ENCODE results near the gene NELL1. TPM values are rescaled to one million over a fixed set of nuclear protein-coding genes. Genes with fewer than 3 reads are reported as not detected.
"Not testable (repeated sequence)": the region's sequence is repeated elsewhere in the genome, so short reads cannot be mapped to it uniquely, and the experiment has no call there.

NELL1 gene
- total RNA-seq, 2 donors from 2014 or later = 1.8 to 10.3 TPM

DNA sequence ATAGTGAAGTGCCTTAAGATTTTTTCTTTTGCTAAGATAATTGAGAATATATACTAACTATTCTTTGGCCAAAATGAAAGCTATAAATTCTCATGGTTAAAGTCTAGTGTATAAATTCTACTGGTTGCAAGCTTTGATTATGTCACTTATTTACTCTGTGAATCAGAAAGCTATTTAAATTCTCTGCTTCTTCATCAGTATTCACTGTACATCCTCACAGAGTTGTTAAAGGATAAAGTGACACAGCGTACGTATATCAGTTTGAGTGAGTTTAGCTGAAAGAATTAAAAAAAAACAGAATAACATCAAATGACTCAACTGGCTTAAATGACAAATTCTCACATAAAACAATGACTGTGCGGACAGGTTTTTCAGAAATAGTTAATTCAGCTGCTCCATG is 453.1 kb downstream of the NELL1 start:
- intact Hi-C loops (cut with DNase I) = no loop called here
- no peak for DNase-seq (ENCODE audit: low spot score)
- Histone ChIP-seq H3K36me3 (no peaks in the 10 kb centered on the region), H3K4me3 (no peak overlapping the region), H3K27ac (no peak overlapping the region), H3K27me3 (replicated peaks; ENCODE audit: insufficient read depth) (no peaks in the 10 kb centered on the region), H3K9me3 (no peaks in the 10 kb centered on the region), H3K4me1 (replicated peaks) (no peaks in the 10 kb centered on the region)
- 74% methylated on average over 3 of the region's 3 CpGs for WGBS
- TF ChIP-seq POLR2AphosphoS5 (IDR thresholded peaks at IDR 0.05) (no peak), POLR2A (IDR thresholded peaks at IDR 0.05) (no peak)
- TF ChIP-seq, protein P1, sequence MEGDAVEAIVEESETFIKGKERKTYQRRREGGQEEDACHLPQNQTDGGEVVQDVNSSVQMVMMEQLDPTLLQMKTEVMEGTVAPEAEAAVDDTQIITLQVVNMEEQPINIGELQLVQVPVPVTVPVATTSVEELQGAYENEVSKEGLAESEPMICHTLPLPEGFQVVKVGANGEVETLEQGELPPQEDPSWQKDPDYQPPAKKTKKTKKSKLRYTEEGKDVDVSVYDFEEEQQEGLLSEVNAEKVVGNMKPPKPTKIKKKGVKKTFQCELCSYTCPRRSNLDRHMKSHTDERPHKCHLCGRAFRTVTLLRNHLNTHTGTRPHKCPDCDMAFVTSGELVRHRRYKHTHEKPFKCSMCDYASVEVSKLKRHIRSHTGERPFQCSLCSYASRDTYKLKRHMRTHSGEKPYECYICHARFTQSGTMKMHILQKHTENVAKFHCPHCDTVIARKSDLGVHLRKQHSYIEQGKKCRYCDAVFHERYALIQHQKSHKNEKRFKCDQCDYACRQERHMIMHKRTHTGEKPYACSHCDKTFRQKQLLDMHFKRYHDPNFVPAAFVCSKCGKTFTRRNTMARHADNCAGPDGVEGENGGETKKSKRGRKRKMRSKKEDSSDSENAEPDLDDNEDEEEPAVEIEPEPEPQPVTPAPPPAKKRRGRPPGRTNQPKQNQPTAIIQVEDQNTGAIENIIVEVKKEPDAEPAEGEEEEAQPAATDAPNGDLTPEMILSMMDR (IDR thresholded peaks at IDR 0.05) = no peak

DNA sequence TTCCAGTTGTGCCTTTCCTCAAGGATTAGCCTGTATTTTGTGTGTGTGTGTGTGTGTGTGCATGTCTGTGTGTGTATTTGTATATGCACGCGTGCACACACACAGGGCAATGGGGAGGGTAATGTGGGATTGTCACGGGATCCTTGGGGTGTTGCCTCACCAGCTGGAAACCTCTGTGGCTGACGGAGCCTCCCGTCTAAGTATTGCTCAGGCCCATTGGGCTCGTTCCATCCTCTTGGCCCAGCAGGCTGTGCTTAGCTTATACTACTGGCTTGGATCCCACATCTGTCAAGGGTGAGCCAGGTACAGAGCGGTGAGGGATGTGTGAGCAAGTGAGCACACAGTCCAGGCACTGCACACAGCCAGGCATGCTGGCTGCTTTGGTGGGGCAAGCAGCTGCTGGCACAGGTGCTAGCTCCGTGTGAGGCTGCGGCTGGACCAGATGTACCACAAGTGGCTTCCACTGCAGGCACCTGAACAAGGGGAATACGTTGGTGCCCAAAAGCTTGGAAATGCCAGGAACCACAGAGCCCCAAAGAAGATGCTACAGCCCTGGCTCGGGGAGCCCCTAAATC is 462.8 kb downstream of the NELL1 start:
- Histone ChIP-seq H3K4me1 (replicated peaks) (no peaks in the 10 kb centered on the region), H3K9me3 (no peaks in the 10 kb centered on the region), H3K27ac (no peak overlapping the region), H3K36me3 (no peaks in the 10 kb centered on the region), H3K4me3 (no peak overlapping the region), H3K27me3 (replicated peaks; ENCODE audit: insufficient read depth) (no peaks in the 10 kb centered on the region)
- 96% methylated on average over 11 of the region's 11 CpGs for WGBS
- TF ChIP-seq POLR2A (IDR thresholded peaks at IDR 0.05) (no peak), POLR2AphosphoS5 (IDR thresholded peaks at IDR 0.05) (no peak)
- TF ChIP-seq, protein P1 (IDR thresholded peaks at IDR 0.05) = no peak
- intact Hi-C loops (cut with DNase I) = no loop called here
- no peak for DNase-seq (ENCODE audit: low spot score)

DNA sequence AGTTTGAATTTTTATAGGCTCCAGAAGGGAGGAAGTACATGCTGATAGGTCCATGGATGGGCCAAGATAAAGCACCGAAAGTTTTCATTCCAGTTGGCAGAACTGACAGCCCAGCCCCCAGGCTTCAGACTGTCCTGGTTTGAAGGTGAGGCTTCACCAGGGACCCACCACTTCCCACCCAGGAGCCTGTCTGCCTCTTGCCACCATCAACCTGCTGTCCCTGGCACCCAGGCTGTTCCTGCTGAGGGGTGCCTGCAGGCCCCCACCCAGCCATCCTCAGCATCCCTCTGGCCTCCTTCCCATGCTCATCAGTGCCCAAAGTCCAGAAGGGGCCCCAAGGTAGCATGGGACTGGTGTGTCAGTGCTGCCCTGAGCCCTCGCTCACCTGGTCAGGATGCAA is 463.9 kb downstream of the NELL1 start:
- TF ChIP-seq POLR2A (IDR thresholded peaks at IDR 0.05) (no peak), POLR2AphosphoS5 (IDR thresholded peaks at IDR 0.05) (no peak)
- TF ChIP-seq, protein P1 (IDR thresholded peaks at IDR 0.05) = no peak
- Histone ChIP-seq H3K27ac (no peak overlapping the region), H3K4me1 (replicated peaks) (no peaks in the 10 kb centered on the region), H3K4me3 (no peak overlapping the region), H3K36me3 (no peaks in the 10 kb centered on the region), H3K27me3 (replicated peaks; ENCODE audit: insufficient read depth) (no peaks in the 10 kb centered on the region), H3K9me3 (no peaks in the 10 kb centered on the region)
- DNase-seq (ENCODE audit: low spot score) = no peak
- intact Hi-C loops (cut with DNase I) = no loop called here
- 96% methylated on average over 2 of the region's 2 CpGs for WGBS

DNA sequence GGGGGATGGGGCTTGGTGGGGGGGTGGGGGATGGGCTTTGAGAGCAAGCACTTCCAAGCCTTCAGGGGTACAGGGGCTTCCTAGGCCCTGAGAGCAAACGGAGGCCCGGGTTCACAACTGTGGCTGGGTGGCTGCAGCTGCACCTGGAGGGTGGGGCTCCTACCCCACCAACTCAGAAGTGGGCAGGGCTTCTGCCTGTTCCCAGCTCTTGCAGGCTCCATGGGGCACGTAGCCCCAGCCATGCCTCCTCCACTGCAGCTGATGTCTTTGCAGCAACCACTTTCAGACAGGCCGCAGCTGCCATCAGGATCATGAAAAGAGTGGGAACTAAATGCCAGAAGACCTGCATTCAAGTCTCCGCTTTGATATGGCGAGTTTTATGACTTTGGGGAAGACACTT is 464.3 kb downstream of the NELL1 start:
- WGBS = 94% methylated on average over 5 of the region's 6 CpGs
- no peak for DNase-seq (ENCODE audit: low spot score)
- intact Hi-C loops (cut with DNase I) = no loop called here
- no peak overlapping the region for H3K27ac ChIP-seq
- H3K9me3 ChIP-seq = no peaks in the 10 kb centered on the region
- no peak overlapping the region for H3K4me3 ChIP-seq
- no peaks in the 10 kb centered on the region for H3K27me3 ChIP-seq (replicated peaks; ENCODE audit: insufficient read depth)
- no peak for TF ChIP-seq POLR2A (IDR thresholded peaks at IDR 0.05)
- no peak for TF ChIP-seq POLR2AphosphoS5 (IDR thresholded peaks at IDR 0.05)
- TF ChIP-seq, protein P1 (IDR thresholded peaks at IDR 0.05) = no peak
- no peaks in the 10 kb centered on the region for H3K4me1 ChIP-seq (replicated peaks)
- H3K36me3 ChIP-seq = no peaks in the 10 kb centered on the region

DNA sequence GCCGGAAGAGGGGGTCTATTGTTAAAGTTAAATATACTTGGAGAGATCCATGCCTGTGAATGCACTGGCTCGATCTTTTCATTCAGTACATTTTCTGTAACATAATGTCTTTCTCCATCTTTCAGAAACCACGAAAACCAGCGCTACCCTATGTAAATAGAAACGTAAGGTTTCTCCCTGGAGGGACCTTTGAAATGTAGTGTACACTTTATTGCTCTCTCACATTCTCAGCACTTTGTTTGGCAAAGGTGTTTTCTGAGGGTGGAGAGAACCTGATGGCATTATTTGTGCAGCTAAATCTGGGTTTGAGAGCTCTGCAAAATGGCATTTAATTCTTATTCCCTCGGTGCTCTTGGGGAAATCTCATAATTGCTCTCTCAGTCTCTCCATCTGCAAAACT is 468.4 kb downstream of the NELL1 start:
- no peak for DNase-seq (ENCODE audit: low spot score)
- TF ChIP-seq POLR2AphosphoS5 (IDR thresholded peaks at IDR 0.05) (no peak), POLR2A (IDR thresholded peaks at IDR 0.05) (no peak)
- TF ChIP-seq, protein P1 (IDR thresholded peaks at IDR 0.05) = no peak
- Histone ChIP-seq H3K36me3 (no peaks in the 10 kb centered on the region), H3K4me1 (replicated peaks) (no peaks in the 10 kb centered on the region), H3K4me3 (no peak overlapping the region), H3K9me3 (no peaks in the 10 kb centered on the region), H3K27me3 (replicated peaks; ENCODE audit: insufficient read depth) (no peaks in the 10 kb centered on the region), H3K27ac (no peak overlapping the region)
- 38% methylated on average over 6 of the region's 6 CpGs for WGBS
- intact Hi-C loops (cut with DNase I) = no loop called here

DNA sequence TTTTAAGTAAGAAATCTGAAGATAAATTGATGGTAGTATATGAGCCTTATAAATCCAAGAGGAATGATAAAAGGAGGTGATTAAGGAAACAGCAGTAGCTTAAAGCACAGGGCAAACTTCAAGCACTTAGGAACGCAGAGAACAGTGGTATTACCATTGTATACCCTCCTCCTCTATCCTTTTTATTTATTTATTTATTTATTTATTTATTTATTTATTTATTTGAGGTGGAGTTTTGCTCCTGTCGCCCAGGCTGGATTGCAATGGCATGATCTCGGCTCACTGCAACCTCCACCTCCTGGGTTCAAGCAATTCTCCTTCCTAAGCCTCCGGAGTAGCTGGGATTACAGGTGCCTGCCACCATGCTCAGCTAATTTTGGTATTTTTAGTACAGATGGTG is 472.2 kb downstream of the NELL1 start:
- H3K4me3 ChIP-seq; H3K36me3 ChIP-seq; H3K4me1 ChIP-seq (replicated peaks); H3K27ac ChIP-seq; DNase-seq (ENCODE audit: low spot score); intact Hi-C loops (cut with DNase I); H3K27me3 ChIP-seq (replicated peaks; ENCODE audit: insufficient read depth); H3K9me3 ChIP-seq: not testable (repeated sequence)
- WGBS = 86% methylated on average over 4 of the region's 4 CpGs

Data from prostate gland (tissue), 2 donors.